ENCODE results near the gene ECEL1.

Gene ECEL1

DNA sequence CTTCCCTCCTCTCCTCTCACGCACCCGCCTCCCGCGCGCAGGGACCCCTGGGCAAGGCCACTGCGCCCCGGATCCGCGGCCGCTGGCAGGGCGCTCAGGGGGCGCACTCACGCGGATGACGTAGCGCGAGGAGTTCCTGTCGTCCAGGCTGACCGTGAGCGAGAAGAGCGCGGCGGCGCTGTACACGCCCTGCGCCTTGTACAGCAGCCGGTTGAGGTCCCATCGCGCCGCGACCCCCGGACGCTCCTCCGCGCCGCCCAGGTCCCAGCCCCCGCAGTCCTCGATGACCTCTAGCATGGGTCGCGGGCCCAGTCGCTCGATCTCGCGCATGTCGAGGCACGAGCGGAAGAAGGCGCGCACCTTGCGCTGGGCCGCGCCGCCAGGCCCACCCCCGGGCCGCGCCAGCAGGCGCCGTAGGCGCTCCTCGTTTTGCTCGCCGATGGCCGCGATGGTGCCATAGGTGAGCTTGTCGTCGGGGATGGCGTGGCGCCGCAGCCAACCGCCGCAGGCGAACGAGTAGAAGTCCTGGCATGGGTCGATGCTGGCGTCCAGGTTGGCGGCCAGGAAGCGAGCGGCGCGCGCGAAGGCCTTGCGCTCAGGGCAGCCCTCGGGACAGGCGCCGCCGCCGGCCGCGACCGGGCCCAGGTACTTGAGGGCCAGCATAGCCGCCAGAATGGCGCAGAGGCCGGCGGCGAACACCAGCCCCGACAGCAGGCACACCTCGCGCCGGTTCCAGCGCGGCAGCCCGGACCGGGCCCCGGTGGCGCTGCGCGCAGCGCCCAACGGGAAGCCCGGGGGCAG is 1.7 kb downstream of the ECEL1 start:
- H3K27me3 ChIP-seq (ENCODE audit: insufficient read depth, insufficient read length), result peaks cover 76% of the 10 kb centered on the region

DNA sequence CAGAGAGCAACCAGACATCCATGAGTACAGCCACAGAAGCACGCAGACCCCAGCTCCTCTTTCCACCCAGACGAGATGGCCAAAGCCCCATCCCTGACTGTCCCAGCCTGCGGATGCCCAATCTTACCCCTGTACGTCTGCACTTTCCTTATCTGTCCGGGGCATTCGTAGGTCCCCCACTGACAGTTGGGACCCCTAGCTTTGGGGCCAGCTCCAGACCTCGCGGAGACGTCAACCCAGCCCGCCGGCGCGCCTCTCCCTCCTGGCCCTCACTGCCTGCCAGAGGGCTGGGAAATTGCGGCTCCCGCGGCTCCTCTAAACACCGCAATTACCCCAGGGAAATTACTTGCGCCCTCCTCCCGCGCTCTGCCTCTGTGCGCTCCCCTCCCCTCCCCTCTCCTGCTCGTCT is 2.3 kb downstream of the ECEL1 start:
- no peaks in the 10 kb centered on the region for H3K9me3 ChIP-seq (ENCODE audit: insufficient read depth, low read length)
- H3K4me1 ChIP-seq (ENCODE audit: insufficient read depth, insufficient read length), result peaks cover 32% of the 10 kb centered on the region
- peak; percentile 35 for TF ChIP-seq SUZ12 (IDR thresholded peaks at IDR 0.05; ENCODE audit: extremely low read depth, insufficient read depth, insufficient read length)
- no peak for TF ChIP-seq ZNF274 (IDR thresholded peaks at IDR 0.05; ENCODE audit: low read depth, low read length)
- no peaks in the 10 kb centered on the region for H3K36me3 ChIP-seq (ENCODE audit: insufficient read depth, insufficient read length, low read length)
- H3K27me3 ChIP-seq (ENCODE audit: insufficient read depth, insufficient read length), result peaks cover 76% of the 10 kb centered on the region
- peak overlapping the region; percentile 64 for H3K9ac ChIP-seq (ENCODE audit: insufficient read length, low read depth)
- H3K4me3 ChIP-seq (ENCODE audit: insufficient read length, low read depth), result peak overlapping the region; percentile 45
- no peak for DNase-seq (ENCODE audit: low read depth, low spot score)

More for the DNA sequence above, 1.7 kb downstream of the ECEL1 start:
- peak overlapping the region; percentile 45 for H3K4me3 ChIP-seq (ENCODE audit: insufficient read length, low read depth)
- TF ChIP-seq ZNF274 (IDR thresholded peaks at IDR 0.05; ENCODE audit: low read depth, low read length), result no peak
- peak; percentile 33 for TF ChIP-seq SUZ12 (IDR thresholded peaks at IDR 0.05; ENCODE audit: extremely low read depth, insufficient read depth, insufficient read length)
- no peaks in the 10 kb centered on the region for H3K9me3 ChIP-seq (ENCODE audit: insufficient read depth, low read length)
- H3K36me3 ChIP-seq (ENCODE audit: insufficient read depth, insufficient read length, low read length), result no peaks in the 10 kb centered on the region
- DNase-seq (ENCODE audit: low read depth, low spot score), result no peak
- peaks cover 33% of the 10 kb centered on the region for H3K4me1 ChIP-seq (ENCODE audit: insufficient read depth, insufficient read length)
- peak overlapping the region; percentile 64 for H3K9ac ChIP-seq (ENCODE audit: insufficient read length, low read depth)

DNA sequence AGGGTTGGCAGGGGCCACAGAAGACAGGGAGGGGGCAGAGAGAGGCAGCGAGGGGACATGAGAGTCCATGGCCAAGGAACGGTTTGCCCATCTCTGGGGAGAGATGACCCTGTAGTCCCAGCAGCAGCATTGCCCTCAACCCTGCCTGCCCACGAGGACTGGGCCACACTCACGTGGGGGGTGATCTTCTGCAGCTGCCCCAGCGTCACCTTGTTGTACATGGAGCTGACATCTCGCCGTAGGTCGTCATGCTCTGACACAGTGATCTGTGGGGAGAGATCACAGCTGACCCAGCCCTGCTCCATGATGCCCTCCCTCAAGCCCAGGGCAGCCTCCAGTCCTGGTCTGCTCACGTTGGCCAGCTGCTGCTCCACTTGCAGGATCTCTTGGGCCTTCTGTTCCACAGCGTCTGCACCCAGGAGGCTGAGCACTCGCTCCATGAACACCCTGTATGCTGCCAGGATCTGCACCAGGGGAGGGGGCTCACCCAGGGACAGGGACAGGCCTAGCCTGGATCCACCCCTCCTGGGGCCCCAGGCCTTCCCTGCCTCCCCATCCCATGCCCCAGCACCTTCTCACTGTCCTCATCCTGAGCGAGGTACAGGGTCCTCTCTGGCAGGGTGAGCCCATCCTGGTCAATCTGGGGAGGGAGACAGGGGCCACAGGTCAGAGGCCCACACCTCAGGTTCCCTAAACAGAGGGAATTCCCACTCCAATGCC is 2.8 kb downstream of the ECEL1 start:
- H3K9ac ChIP-seq (ENCODE audit: insufficient read length, low read depth), result peak overlapping the region; percentile 64
- peaks cover 71% of the 10 kb centered on the region for H3K27me3 ChIP-seq (ENCODE audit: insufficient read depth, insufficient read length)
- no peak for DNase-seq (ENCODE audit: low read depth, low spot score)
- peaks cover 27% of the 10 kb centered on the region for H3K4me1 ChIP-seq (ENCODE audit: insufficient read depth, insufficient read length)
- TF ChIP-seq ZNF274 (IDR thresholded peaks at IDR 0.05; ENCODE audit: low read depth, low read length) (no peak), YY1 (IDR thresholded peaks at IDR 0.05; ENCODE audit: insufficient read depth, insufficient read length) (no peak), SUZ12 (IDR thresholded peaks at IDR 0.05; ENCODE audit: extremely low read depth, insufficient read depth, insufficient read length) (no peak)
- no peaks in the 10 kb centered on the region for H3K9me3 ChIP-seq (ENCODE audit: insufficient read depth, low read length)
- H3K4me3 ChIP-seq (ENCODE audit: insufficient read length, low read depth), result peak overlapping the region; percentile 45
- H3K36me3 ChIP-seq (ENCODE audit: insufficient read depth, insufficient read length, low read length), result no peaks in the 10 kb centered on the region

DNA sequence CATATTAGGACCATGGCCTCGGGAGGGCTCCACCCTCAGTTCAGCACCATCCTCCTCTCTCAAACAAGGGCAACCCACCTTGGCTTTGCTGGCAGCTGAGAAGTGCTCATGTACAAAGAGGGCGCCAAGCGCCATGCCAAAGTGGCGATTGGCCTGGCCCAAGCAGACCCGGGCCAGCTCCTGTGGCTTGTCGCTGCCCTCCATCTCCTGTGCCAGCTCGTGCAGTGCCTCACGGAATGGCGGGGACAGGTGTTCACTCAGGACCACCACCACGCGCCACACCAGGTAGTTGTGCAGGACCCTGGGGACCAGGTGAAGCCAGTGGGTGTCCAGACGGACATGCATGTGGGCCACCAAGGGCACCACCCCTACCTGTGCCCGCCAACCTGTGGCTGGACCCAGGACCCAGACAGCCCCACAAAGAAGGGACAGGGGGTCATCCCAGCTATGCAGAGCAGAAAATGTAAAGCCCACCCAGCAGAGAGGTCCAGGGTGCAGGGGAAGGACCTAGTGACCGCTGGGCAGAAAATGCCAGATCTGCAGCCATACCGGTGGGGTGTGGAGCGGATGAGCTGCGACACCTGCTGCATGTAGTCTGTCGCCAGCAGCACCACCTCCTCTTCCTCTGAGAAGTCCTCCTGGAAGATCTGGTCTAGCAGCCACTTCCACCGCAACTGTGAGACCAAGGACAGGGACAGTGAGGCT is 3.6 kb downstream of the ECEL1 start:
- no peak for TF ChIP-seq ZNF274 (IDR thresholded peaks at IDR 0.05; ENCODE audit: low read depth, low read length)
- no peak for TF ChIP-seq SUZ12 (IDR thresholded peaks at IDR 0.05; ENCODE audit: extremely low read depth, insufficient read depth, insufficient read length)
- TF ChIP-seq YY1 (IDR thresholded peaks at IDR 0.05; ENCODE audit: insufficient read depth, insufficient read length), result no peak
- peaks cover 21% of the 10 kb centered on the region for H3K4me1 ChIP-seq (ENCODE audit: insufficient read depth, insufficient read length)
- no peak for DNase-seq (ENCODE audit: low read depth, low spot score)
- no peaks in the 10 kb centered on the region for H3K36me3 ChIP-seq (ENCODE audit: insufficient read depth, insufficient read length, low read length)
- peak overlapping the region; percentile 8 for H3K4me3 ChIP-seq (ENCODE audit: insufficient read length, low read depth)
- H3K27me3 ChIP-seq (ENCODE audit: insufficient read depth, insufficient read length), result peaks cover 71% of the 10 kb centered on the region
- H3K9ac ChIP-seq (ENCODE audit: insufficient read length, low read depth), result no peak overlapping the region
- no peaks in the 10 kb centered on the region for H3K9me3 ChIP-seq (ENCODE audit: insufficient read depth, low read length)

DNA sequence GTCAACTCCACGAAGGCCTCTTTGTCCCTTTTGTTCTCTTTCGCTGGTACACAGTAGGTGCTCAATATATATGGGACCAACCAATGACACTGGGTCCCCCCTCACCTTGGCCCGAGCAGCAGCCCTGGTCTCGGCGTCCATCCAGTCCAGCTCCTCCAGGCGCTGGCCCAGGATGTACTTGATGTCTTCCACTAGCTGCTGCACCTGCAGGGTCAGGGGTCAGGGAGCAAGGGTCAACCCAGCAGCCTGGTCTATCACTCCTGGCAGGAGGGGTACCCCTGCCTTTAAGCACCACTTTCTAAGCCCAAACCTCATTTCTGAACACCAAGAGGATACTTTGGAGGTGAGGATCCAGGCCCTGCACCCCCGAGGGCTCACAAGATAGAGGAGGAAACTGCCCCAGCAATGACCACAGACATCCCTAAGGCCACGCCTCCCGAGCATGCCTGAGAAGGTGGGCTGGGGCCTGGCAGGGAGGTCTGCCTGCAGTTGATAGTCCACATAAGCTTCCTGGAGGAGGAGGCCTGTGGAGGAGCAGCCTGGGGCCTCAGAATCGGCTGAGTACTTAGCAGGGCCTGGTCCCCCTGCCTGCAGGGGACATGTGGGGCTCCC is 4.2 kb downstream of the ECEL1 start:
- Histone ChIP-seq H3K4me1 (ENCODE audit: insufficient read depth, insufficient read length) (peaks cover 16% of the 10 kb centered on the region), H3K36me3 (ENCODE audit: insufficient read depth, insufficient read length, low read length) (no peaks in the 10 kb centered on the region), H3K9ac (ENCODE audit: insufficient read length, low read depth) (no peak overlapping the region), H3K4me3 (ENCODE audit: insufficient read length, low read depth) (no peak overlapping the region), H3K27me3 (ENCODE audit: insufficient read depth, insufficient read length) (peaks cover 65% of the 10 kb centered on the region), H3K9me3 (ENCODE audit: insufficient read depth, low read length) (no peaks in the 10 kb centered on the region)
- DNase-seq (ENCODE audit: low read depth, low spot score), result no peak
- no peak for TF ChIP-seq YY1 (IDR thresholded peaks at IDR 0.05; ENCODE audit: insufficient read depth, insufficient read length)
- TF ChIP-seq ZNF274 (IDR thresholded peaks at IDR 0.05; ENCODE audit: low read depth, low read length), result no peak
- no peak for TF ChIP-seq SUZ12 (IDR thresholded peaks at IDR 0.05; ENCODE audit: extremely low read depth, insufficient read depth, insufficient read length)

DNA sequence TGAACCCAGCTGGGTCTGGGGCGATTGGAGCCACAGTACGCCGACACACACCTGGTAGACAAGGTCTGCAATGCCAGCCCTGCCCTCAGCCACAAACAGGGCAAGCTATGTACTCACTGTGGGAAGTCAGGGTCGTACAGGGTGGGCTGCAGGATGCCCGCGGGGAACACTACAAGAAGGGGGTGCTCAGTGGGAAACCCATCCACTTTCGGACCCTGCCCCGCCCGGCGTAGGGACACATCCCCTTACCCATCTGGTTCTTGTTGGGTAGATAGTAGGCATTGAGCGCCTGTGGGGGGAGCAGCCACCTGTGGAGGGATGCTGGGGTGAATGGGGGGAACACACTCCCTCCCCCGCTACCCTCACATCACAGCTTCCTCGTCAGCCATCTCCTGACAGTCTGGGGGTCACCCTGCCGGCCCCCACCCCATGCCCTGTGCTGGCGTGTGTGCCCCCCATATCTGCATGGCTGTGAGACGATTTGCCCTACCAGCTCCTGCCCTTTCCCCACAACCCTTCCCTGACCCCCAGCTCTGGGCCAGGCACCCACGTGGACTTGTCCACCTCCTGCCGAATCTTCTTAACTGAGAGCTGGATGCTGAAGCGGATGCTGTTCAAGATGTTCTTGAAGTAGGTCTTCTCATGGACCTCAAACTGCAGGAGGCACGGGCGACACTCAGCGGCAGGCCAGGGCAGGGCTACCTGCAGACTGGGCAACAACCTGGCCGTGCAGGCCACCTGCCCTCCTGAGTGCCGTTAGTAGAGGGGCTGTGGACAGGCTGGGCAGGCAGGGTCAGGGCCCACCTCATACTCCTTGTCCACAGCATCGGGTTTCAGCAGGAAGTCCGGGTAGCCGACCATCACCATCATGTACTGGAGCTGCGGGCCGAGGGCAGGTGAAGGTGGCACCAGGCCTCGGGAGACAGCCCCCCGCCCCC is 5.1 kb downstream of the ECEL1 start:
- Histone ChIP-seq H3K4me3 (ENCODE audit: insufficient read length, low read depth) (no peak overlapping the region), H3K9ac (ENCODE audit: insufficient read length, low read depth) (no peak overlapping the region), H3K36me3 (ENCODE audit: insufficient read depth, insufficient read length, low read length) (no peaks in the 10 kb centered on the region), H3K9me3 (ENCODE audit: insufficient read depth, low read length) (no peaks in the 10 kb centered on the region), H3K27me3 (ENCODE audit: insufficient read depth, insufficient read length) (peaks cover 57% of the 10 kb centered on the region), H3K4me1 (ENCODE audit: insufficient read depth, insufficient read length) (peaks cover 13% of the 10 kb centered on the region)
- DNase-seq (ENCODE audit: low read depth, low spot score), result no peak
- TF ChIP-seq SUZ12 (IDR thresholded peaks at IDR 0.05; ENCODE audit: extremely low read depth, insufficient read depth, insufficient read length) (no peak), ZNF274 (IDR thresholded peaks at IDR 0.05; ENCODE audit: low read depth, low read length) (no peak), YY1 (IDR thresholded peaks at IDR 0.05; ENCODE audit: insufficient read depth, insufficient read length) (no peak)

All from NT2/D1 (cell line).